Ascending aorta (tissue), 2 donors: ENCODE data around the gene PSTPIP1. TPM values are rescaled to one million over a fixed set of nuclear protein-coding genes. Genes with fewer than 3 reads are reported as not detected.

Experiments used
- DNase-seq, 2 donors: peaks; one replicate each; pipeline ENCODE4 v3.0.0-alpha.2; 2019; ENCODE audit warnings: low spot score in 2 of 2
- H3K27ac ChIP-seq, 2 donors: fragments of 200-600 bp; sonication (generic); one replicate each; pipeline ENCODE4 v1.5.1; 2016 to 2017; ENCODE audit warnings: mild to moderate bottlenecking in 1 of 2
- H3K27me3 ChIP-seq: fragments of 200-600 bp; sonication (generic); one replicate; pipeline ENCODE4 v1.5.1; 2017
- H3K36me3 ChIP-seq, 2 donors: fragments of 200-600 bp; sonication (generic); one replicate each; pipeline ENCODE4 v1.5.1; 2016
- H3K4me1 ChIP-seq, 2 donors: fragments of 200-600 bp; sonication (generic); one replicate each; pipeline ENCODE4 v1.5.1; 2016 to 2017; ENCODE audit warnings: mild to moderate bottlenecking in 1 of 2
- H3K4me3 ChIP-seq, 2 donors: fragments of 200-600 bp; sonication (generic); one replicate each; pipeline ENCODE4 v1.5.1; 2016 to 2017; ENCODE audit warnings: mild to moderate bottlenecking in 1 of 2
- H3K9me3 ChIP-seq, 2 donors: fragments of 200-600 bp; sonication (generic); one replicate each; pipeline ENCODE4 v1.5.1; 2016
- CTCF ChIP-seq, 3 experiments: fragments of 200-600 bp in 2 of 3; fragments of 450-650 bp in 1 of 3; sonication (generic) in 2 of 3; IDR thresholded peaks; one replicate each; pipeline ENCODE4 v1.5.1; 2016 to 2019; ENCODE audit warnings: antibody characterized with exemption in 3 of 3, mild to moderate bottlenecking in 1 of 3, moderate library complexity in 1 of 3
- intact Hi-C: fragments of 100-400 bp; cut with DNase I; formaldehyde crosslinking; loops from one replicate; pipeline ENCODE4 v1.15.1; 2023
- total RNA-seq: library from RNA; depleted of rRNA; stranded (reverse); fragments of >200 nt; gene quantifications from one replicate; pipeline ENCODE4 v1.1.0, GENCODE V29; 2016

The PSTPIP1 gene
- total RNA-seq, 1 donor from 2014 or later, result 14.6 TPM

- H3K4me1 ChIP-seq, result no peaks in the 10 kb centered on the region
Observed at GRCh38 chr15:77035999-77036471, 41.1 kb downstream of the PSTPIP1 start.

GRCh38 chr15:77036537-77037387 lies 41.8 kb downstream of the PSTPIP1 start:
- Histone ChIP-seq H3K4me3 (no peak overlapping the region), H3K9me3 (no peaks in the 10 kb centered on the region), H3K36me3 (peaks cover 11 to 16% of the 10 kb centered on the region in 2 donors), H3K4me1 (no peaks in the 10 kb centered on the region), H3K27me3 (no peaks in the 10 kb centered on the region), H3K27ac (no peak overlapping the region)
- intact Hi-C loops, result no loop called here
- no peak for TF ChIP-seq CTCF (IDR thresholded peaks at IDR 0.05)
- peak in 1 of 2 donors; percentile 61 for DNase-seq

More at GRCh38 chr15:77035999-77036471, 41.1 kb downstream of the PSTPIP1 start:
- Histone ChIP-seq H3K27me3 (no peaks in the 10 kb centered on the region), H3K4me3 (no peak overlapping the region), H3K9me3 (no peaks in the 10 kb centered on the region), H3K36me3 (peaks cover 11 to 16% of the 10 kb centered on the region in 2 donors), H3K27ac (no peak overlapping the region)
- intact Hi-C loops, result no loop called here
- DNase-seq, result peak in 1 of 2 donors; percentile 58
- TF ChIP-seq CTCF (IDR thresholded peaks at IDR 0.05), result no peak

DNA sequence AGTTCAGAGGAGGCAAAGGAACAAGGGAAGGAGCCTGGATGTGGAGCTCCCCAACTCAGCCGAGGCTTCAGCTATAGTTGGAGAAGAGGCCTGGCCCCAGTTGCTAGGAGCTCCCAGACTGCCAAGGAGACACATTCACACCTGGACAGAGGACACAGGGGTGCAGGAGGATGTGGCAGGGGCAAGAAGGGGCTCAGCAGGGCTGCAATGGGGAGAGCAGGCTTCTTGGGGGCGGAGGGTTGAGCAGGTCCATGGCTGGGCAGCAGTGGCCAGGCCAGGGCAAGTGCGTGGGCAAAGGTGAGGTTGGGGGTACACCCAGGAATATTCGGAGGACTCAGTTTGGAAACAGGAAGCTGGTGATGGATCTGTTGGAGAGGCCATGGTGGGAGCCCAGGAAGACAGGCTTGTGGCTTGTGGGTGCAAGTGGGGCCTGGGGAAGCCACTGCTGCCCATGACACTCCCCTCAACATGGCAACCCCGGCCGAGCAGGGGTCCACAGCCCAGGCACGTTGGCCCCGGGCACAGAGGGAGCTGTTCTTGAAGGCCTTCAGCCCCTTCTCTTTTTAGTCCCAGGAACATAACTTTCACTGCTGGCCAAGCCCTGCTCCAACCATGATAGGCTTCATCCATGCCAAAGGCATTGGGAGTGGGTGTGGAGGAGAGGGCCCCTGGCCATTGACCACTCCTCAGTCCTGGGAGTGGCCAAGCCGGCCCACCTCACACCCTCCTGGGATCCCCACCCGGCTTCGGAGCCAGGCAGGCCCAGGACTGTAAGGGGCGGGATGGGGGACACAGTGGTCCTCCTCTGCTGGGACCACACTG lies 42.7 kb downstream of the PSTPIP1 start:
- no peak for TF ChIP-seq CTCF (IDR thresholded peaks at IDR 0.05)
- Histone ChIP-seq H3K9me3 (no peaks in the 10 kb centered on the region), H3K27ac (no peak overlapping the region), H3K27me3 (no peaks in the 10 kb centered on the region), H3K4me1 (no peaks in the 10 kb centered on the region), H3K36me3 (peaks cover 11 to 16% of the 10 kb centered on the region in 2 donors), H3K4me3 (no peak overlapping the region)
- intact Hi-C loops, result no loop called here
- peak in 1 of 2 donors; percentile 61 for DNase-seq

- no peaks in the 10 kb centered on the region for H3K4me1 ChIP-seq
- H3K4me3 ChIP-seq, result no peak overlapping the region
- no peak for DNase-seq
- no peak overlapping the region for H3K27ac ChIP-seq
- no peak for TF ChIP-seq CTCF (IDR thresholded peaks at IDR 0.05)
- H3K27me3 ChIP-seq, result no peaks in the 10 kb centered on the region
- H3K9me3 ChIP-seq, result no peaks in the 10 kb centered on the region
- peaks cover 11 to 20% of the 10 kb centered on the region in 2 donors for H3K36me3 ChIP-seq
- intact Hi-C loops, result no loop called here
Observed at GRCh38 chr15:77038312-77039216, 43.6 kb downstream of the PSTPIP1 start.

DNA sequence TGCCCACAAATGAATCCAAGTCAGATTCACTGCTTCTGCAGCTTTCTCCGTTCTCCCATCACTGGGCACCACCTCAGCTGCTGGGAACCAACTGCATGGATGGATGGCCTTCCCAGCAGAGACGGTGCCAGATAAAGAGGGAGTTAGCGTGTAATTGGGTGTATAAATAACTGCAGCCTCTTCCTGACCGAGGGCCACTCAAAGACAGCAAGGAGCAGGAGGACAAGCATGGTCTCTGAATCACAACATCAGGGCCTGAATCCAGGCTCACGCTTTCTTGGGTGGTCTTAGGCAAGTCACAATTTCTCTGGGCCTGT lies 44.2 kb downstream of the PSTPIP1 start:
- Histone ChIP-seq H3K27ac (no peak overlapping the region), H3K4me1 (no peaks in the 10 kb centered on the region), H3K27me3 (no peaks in the 10 kb centered on the region), H3K9me3 (no peaks in the 10 kb centered on the region), H3K36me3 (peaks cover 11 to 21% of the 10 kb centered on the region in 2 donors), H3K4me3 (no peak overlapping the region)
- intact Hi-C loops, result no loop called here
- DNase-seq, result no peak
- TF ChIP-seq CTCF (IDR thresholded peaks at IDR 0.05), result no peak
